Nephron (organoid): ENCODE results near the gene CDC14B.

Experiments
- H3K27ac Mint-ChIP-seq, 3 experiments: 2 replicates each; pipeline ENCODE4 v1.8.0; 2020; ENCODE audit warnings: mixed read lengths in 3 of 3, mild to moderate bottlenecking in 2 of 3, moderate library complexity in 1 of 3
- H3K27me3 Mint-ChIP-seq: 2 replicates; pipeline ENCODE4 v1.8.0; 2021; ENCODE audit warnings: low read depth, mild to moderate bottlenecking, moderate library complexity, mixed read lengths
- H3K36me3 Mint-ChIP-seq: 2 replicates; pipeline ENCODE4 v1.8.0; 2020; ENCODE audit warnings: low read depth, mixed read lengths
- H3K4me1 Mint-ChIP-seq: 2 replicates; pipeline ENCODE4 v1.8.0; 2020; ENCODE audit warnings: mixed read lengths
- H3K4me3 Mint-ChIP-seq, 3 experiments: 2 replicates each; pipeline ENCODE4 v1.8.0; 2020; ENCODE audit warnings: mild to moderate bottlenecking in 3 of 3, mixed read lengths in 3 of 3, moderate library complexity in 2 of 3
- H3K9me3 Mint-ChIP-seq: 2 replicates; pipeline ENCODE4 v1.8.0; 2020; ENCODE audit warnings: mixed read lengths
- CTCF ChIP-seq, 3 experiments: fragments of 200-600 bp; sonication (generic); IDR thresholded peaks; one replicate each; pipeline ENCODE4 v1.5.0; 2021; ENCODE audit warnings: antibody characterized with exemption in 3 of 3; ENCODE audit not compliant: unreplicated experiment in 3 of 3

Gene CDC14B

DNA sequence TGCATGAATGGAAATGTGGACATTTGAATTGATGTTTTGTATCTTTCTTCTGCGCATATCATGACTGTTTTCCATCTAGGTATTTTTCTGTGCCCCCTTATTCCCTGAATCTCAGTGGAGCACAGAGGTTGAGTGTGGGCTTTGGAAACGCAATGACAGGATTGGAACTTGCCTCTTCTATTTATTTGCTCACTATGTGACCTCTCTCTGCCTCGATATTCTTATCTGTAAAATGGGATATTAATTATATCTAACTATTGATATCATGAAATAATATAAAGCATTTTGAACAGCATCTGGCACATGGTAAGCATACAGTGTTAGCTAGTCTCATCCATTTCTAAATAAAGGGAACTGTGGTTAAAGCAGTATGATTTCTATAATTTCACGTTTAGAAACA, 143.6 kb downstream of the CDC14B start:
- no peak for TF ChIP-seq CTCF (IDR thresholded peaks at IDR 0.05; ENCODE audit: unreplicated experiment in 3 of 3)
- no peak overlapping the region for H3K27ac Mint-ChIP-seq
- peaks cover 12% of the 10 kb centered on the region for H3K36me3 Mint-ChIP-seq
- no peak overlapping the region for H3K4me3 Mint-ChIP-seq
- H3K4me1 Mint-ChIP-seq = no peaks in the 10 kb centered on the region
- no peaks in the 10 kb centered on the region for H3K27me3 Mint-ChIP-seq
- H3K9me3 Mint-ChIP-seq = no peaks in the 10 kb centered on the region

- Mint-ChIP-seq H3K36me3 (peaks cover 29% of the 10 kb centered on the region), H3K27me3 (no peaks in the 10 kb centered on the region), H3K4me3 (no peak overlapping the region), H3K9me3 (no peaks in the 10 kb centered on the region), H3K27ac (no peak overlapping the region), H3K4me1 (peaks cover 8% of the 10 kb centered on the region)
- TF ChIP-seq CTCF (IDR thresholded peaks at IDR 0.05; ENCODE audit: unreplicated experiment in 3 of 3) = no peak
These were observed 151.9 kb downstream of the CDC14B start for GRCh38 chr9:96467784-96468183.

DNA sequence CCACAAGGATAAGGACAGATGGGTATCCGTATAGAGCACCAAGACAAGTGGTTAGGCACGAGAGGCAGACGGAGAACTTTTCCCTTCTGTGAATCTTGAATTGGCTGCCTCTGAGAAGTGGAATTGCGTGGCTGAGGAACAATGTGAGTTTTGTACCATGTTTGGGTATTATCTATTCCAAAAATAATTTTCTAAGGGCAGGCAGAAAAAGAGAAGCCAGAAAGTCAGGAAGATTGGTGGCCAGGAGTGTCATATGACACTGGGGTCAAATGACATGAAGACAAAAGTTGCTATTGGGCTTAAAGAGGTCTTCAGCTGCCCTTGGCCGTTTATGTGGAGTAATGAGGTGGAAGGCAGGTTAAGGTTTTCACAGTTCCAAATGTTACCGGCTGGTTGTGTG, 155.2 kb downstream of the CDC14B start:
- no peaks in the 10 kb centered on the region for H3K9me3 Mint-ChIP-seq
- H3K4me1 Mint-ChIP-seq = peaks cover 12% of the 10 kb centered on the region
- H3K27ac Mint-ChIP-seq = peak overlapping the region in 1 of 3 experiments; percentile 3
- no peak overlapping the region for H3K4me3 Mint-ChIP-seq
- peaks cover 29% of the 10 kb centered on the region for H3K36me3 Mint-ChIP-seq
- no peak for TF ChIP-seq CTCF (IDR thresholded peaks at IDR 0.05; ENCODE audit: unreplicated experiment in 3 of 3)
- H3K27me3 Mint-ChIP-seq = no peaks in the 10 kb centered on the region

- no peak overlapping the region for H3K4me3 Mint-ChIP-seq
- H3K9me3 Mint-ChIP-seq = no peaks in the 10 kb centered on the region
- H3K36me3 Mint-ChIP-seq = peaks cover 27% of the 10 kb centered on the region
- peaks cover 12% of the 10 kb centered on the region for H3K4me1 Mint-ChIP-seq
- TF ChIP-seq CTCF (IDR thresholded peaks at IDR 0.05; ENCODE audit: unreplicated experiment in 3 of 3) = no peak
- no peak overlapping the region for H3K27ac Mint-ChIP-seq
- H3K27me3 Mint-ChIP-seq = no peaks in the 10 kb centered on the region
These were observed 157.1 kb downstream of the CDC14B start for GRCh38 chr9:96462541-96462940.

- no peak overlapping the region for H3K4me3 Mint-ChIP-seq
- no peaks in the 10 kb centered on the region for H3K27me3 Mint-ChIP-seq
- TF ChIP-seq CTCF (IDR thresholded peaks at IDR 0.05; ENCODE audit: unreplicated experiment in 3 of 3) = no peak
- H3K36me3 Mint-ChIP-seq = peaks cover 26% of the 10 kb centered on the region
- H3K4me1 Mint-ChIP-seq = peaks cover 12% of the 10 kb centered on the region
- no peak overlapping the region for H3K27ac Mint-ChIP-seq
- H3K9me3 Mint-ChIP-seq = no peaks in the 10 kb centered on the region
These were observed 158.3 kb downstream of the CDC14B start for GRCh38 chr9:96461336-96461735.

DNA sequence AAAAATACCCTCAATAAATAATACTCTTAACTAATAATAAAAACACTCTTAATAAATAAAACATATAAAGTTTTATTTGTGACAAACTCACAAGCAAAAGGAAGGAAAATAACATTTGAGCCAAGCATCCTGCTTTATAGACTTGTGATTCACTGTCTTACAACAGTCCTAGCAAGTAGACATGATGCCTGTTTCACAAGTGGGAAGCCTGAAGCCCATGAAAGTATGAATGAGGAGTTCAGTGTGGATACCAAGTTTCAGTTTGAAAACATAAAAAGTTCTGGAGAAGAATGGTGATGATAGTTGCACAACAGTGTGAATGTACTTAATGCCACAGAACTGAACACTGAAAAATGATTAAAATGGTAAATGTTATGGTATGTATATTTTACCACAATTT, 158.8 kb downstream of the CDC14B start:
- TF ChIP-seq CTCF (IDR thresholded peaks at IDR 0.05; ENCODE audit: unreplicated experiment in 3 of 3) = no peak
- Mint-ChIP-seq H3K27ac (no peak overlapping the region), H3K36me3 (peaks cover 24% of the 10 kb centered on the region), H3K4me3 (no peak overlapping the region), H3K27me3 (no peaks in the 10 kb centered on the region), H3K9me3 (no peaks in the 10 kb centered on the region), H3K4me1 (peaks cover 12% of the 10 kb centered on the region)
